ENCODE measurements around the gene GTF3C2. TPM values are rescaled to one million over a fixed set of nuclear protein-coding genes. Genes with fewer than 3 reads are reported as not detected.

Gene GTF3C2
- total RNA-seq, 1 experiment from 2014 or later: 79.0 TPM

- peaks cover 9% of the 10 kb centered on the region for H3K36me3 ChIP-seq (ENCODE audit: insufficient read depth, low read length)
- no peak overlapping the region for H2AFZ ChIP-seq (ENCODE audit: low read length)
- no peaks in the 10 kb centered on the region for H3K9me2 ChIP-seq (replicated peaks; ENCODE audit: insufficient read depth, low read length)
- no peaks in the 10 kb centered on the region for H3K27me3 ChIP-seq (ENCODE audit: low read length)
- no peaks in the 10 kb centered on the region; the same call in 1 of the 2 replicates for H4K20me1 ChIP-seq (ENCODE audit: insufficient read depth, low read depth, low read length)
- no peaks in the 10 kb centered on the region for H3K9me3 ChIP-seq (ENCODE audit: low read length)
- H3K4me3 ChIP-seq (ENCODE audit: low read length): no peak overlapping the region
- H3K27ac ChIP-seq (ENCODE audit: low read length): no peak overlapping the region
- peaks cover 28% of the 10 kb centered on the region for H3K4me1 ChIP-seq (ENCODE audit: low read length)
- no peak overlapping the region for H3K9ac ChIP-seq (ENCODE audit: low read length)
- H3K79me2 ChIP-seq (ENCODE audit: low read length): peaks cover 91% of the 10 kb centered on the region
- no peak for DNase-seq
- H3K4me2 ChIP-seq (ENCODE audit: low read depth, low read length, poor library complexity, severe bottlenecking): no peak overlapping the region
Observed at GRCh38 chr2:27347641-27348040, 8.9 kb downstream of the GTF3C2 start.

- Histone ChIP-seq H3K9me2 (replicated peaks; ENCODE audit: insufficient read depth, low read length) (no peaks in the 10 kb centered on the region), H3K36me3 (ENCODE audit: insufficient read depth, low read length) (peaks cover 34% of the 10 kb centered on the region), H3K4me2 (ENCODE audit: low read depth, low read length, poor library complexity, severe bottlenecking) (no peak overlapping the region), H3K4me3 (ENCODE audit: low read length) (no peak overlapping the region), H3K9me3 (ENCODE audit: low read length) (no peaks in the 10 kb centered on the region), H4K20me1 (ENCODE audit: insufficient read depth, low read depth, low read length) (no peaks in the 10 kb centered on the region), H3K79me2 (ENCODE audit: low read length) (no peaks in the 10 kb centered on the region), H2AFZ (ENCODE audit: low read length) (no peak overlapping the region), H3K27ac (ENCODE audit: low read length) (no peak overlapping the region), H3K9ac (ENCODE audit: low read length) (no peak overlapping the region), H3K27me3 (ENCODE audit: low read length) (no peaks in the 10 kb centered on the region), H3K4me1 (ENCODE audit: low read length) (no peaks in the 10 kb centered on the region)
- DNase-seq: no peak
Observed at GRCh38 chr2:27336173-27336572, 20.4 kb downstream of the GTF3C2 start.

GRCh38 chr2:27335311-27335710 is 21.3 kb downstream of the GTF3C2 start:
- Histone ChIP-seq H3K4me3 (ENCODE audit: low read length) (no peak overlapping the region), H3K4me2 (ENCODE audit: low read depth, low read length, poor library complexity, severe bottlenecking) (no peak overlapping the region), H4K20me1 (ENCODE audit: insufficient read depth, low read depth, low read length) (no peaks in the 10 kb centered on the region), H3K36me3 (ENCODE audit: insufficient read depth, low read length) (peaks cover 38% of the 10 kb centered on the region), H2AFZ (ENCODE audit: low read length) (no peak overlapping the region), H3K9me3 (ENCODE audit: low read length) (no peaks in the 10 kb centered on the region), H3K4me1 (ENCODE audit: low read length) (no peaks in the 10 kb centered on the region), H3K9ac (ENCODE audit: low read length) (no peak overlapping the region), H3K27me3 (ENCODE audit: low read length) (no peaks in the 10 kb centered on the region), H3K9me2 (replicated peaks; ENCODE audit: insufficient read depth, low read length) (no peaks in the 10 kb centered on the region), H3K79me2 (ENCODE audit: low read length) (no peaks in the 10 kb centered on the region), H3K27ac (ENCODE audit: low read length) (no peak overlapping the region)
- no peak for DNase-seq

GRCh38 chr2:27324720-27325119 is 31.8 kb downstream of the GTF3C2 start:
- H2AFZ ChIP-seq (ENCODE audit: low read length): no peak overlapping the region
- no peak overlapping the region for H3K27ac ChIP-seq (ENCODE audit: low read length)
- H3K4me3 ChIP-seq (ENCODE audit: low read length): no peak overlapping the region; the same call in 1 of the 2 replicates
- no peak overlapping the region for H3K9ac ChIP-seq (ENCODE audit: low read length)
- no peaks in the 10 kb centered on the region for H3K9me2 ChIP-seq (replicated peaks; ENCODE audit: insufficient read depth, low read length)
- no peaks in the 10 kb centered on the region for H3K27me3 ChIP-seq (ENCODE audit: low read length)
- H4K20me1 ChIP-seq (ENCODE audit: insufficient read depth, low read depth, low read length): no peaks in the 10 kb centered on the region
- peaks cover 27% of the 10 kb centered on the region for H3K4me1 ChIP-seq (ENCODE audit: low read length)
- no peak for DNase-seq
- peak overlapping the region; percentile 98 for H3K4me2 ChIP-seq (ENCODE audit: low read depth, low read length, poor library complexity, severe bottlenecking)
- H3K79me2 ChIP-seq (ENCODE audit: low read length): peaks cover 28% of the 10 kb centered on the region
- H3K9me3 ChIP-seq (ENCODE audit: low read length): no peaks in the 10 kb centered on the region
- H3K36me3 ChIP-seq (ENCODE audit: insufficient read depth, low read length): peaks cover 22% of the 10 kb centered on the region; the same call in 1 of the 2 replicates

- Histone ChIP-seq H3K4me2 (ENCODE audit: low read depth, low read length, poor library complexity, severe bottlenecking) (peak overlapping the region; percentile 98), H4K20me1 (ENCODE audit: insufficient read depth, low read depth, low read length) (no peaks in the 10 kb centered on the region), H2AFZ (ENCODE audit: low read length) (no peak overlapping the region), H3K4me1 (ENCODE audit: low read length) (peaks cover 27% of the 10 kb centered on the region), H3K4me3 (ENCODE audit: low read length) (peak overlapping the region; percentile 98), H3K79me2 (ENCODE audit: low read length) (peaks cover 28% of the 10 kb centered on the region), H3K9me2 (replicated peaks; ENCODE audit: insufficient read depth, low read length) (no peaks in the 10 kb centered on the region), H3K36me3 (ENCODE audit: insufficient read depth, low read length) (peaks cover 12% of the 10 kb centered on the region; the same call in 1 of the 2 replicates), H3K9me3 (ENCODE audit: low read length) (no peaks in the 10 kb centered on the region), H3K27me3 (ENCODE audit: low read length) (no peaks in the 10 kb centered on the region), H3K9ac (ENCODE audit: low read length) (peak overlapping the region; percentile 96), H3K27ac (ENCODE audit: low read length) (peak overlapping the region; percentile 84)
- no peak for DNase-seq
Observed at GRCh38 chr2:27323596-27324285, 32.8 kb downstream of the GTF3C2 start.

- Histone ChIP-seq H3K9ac (ENCODE audit: low read length) (peak within 1 kb of the TSS; percentile 96), H3K36me3 (ENCODE audit: insufficient read depth, low read length) (peaks cover 7% of the 10 kb centered on the region; the same call in 1 of the 2 replicates), H2AFZ (ENCODE audit: low read length) (no peak within 1 kb of the TSS), H3K4me3 (ENCODE audit: low read length) (peak within 1 kb of the TSS; percentile 98), H3K27ac (ENCODE audit: low read length) (peak within 1 kb of the TSS; percentile 84), H3K4me2 (ENCODE audit: low read depth, low read length, poor library complexity, severe bottlenecking) (peak within 1 kb of the TSS; percentile 98), H3K9me3 (ENCODE audit: low read length) (no peaks in the 10 kb centered on the region), H3K27me3 (ENCODE audit: low read length) (no peaks in the 10 kb centered on the region), H3K4me1 (ENCODE audit: low read length) (peaks cover 27% of the 10 kb centered on the region), H3K79me2 (ENCODE audit: low read length) (peaks cover 28% of the 10 kb centered on the region), H3K9me2 (replicated peaks; ENCODE audit: insufficient read depth, low read length) (no peaks in the 10 kb centered on the region), H4K20me1 (ENCODE audit: insufficient read depth, low read depth, low read length) (no peaks in the 10 kb centered on the region)
- DNase-seq: peak; percentile 96
Observed at GRCh38 chr2:27322766-27323595, 33.6 kb downstream of the GTF3C2 start, which contains the start of gene MPV17. Gene MPV17, minus strand, starts transcription at chr2:27323097. Its CDS starts 580 bp downstream, at chr2:27322517.

- no peaks in the 10 kb centered on the region for H4K20me1 ChIP-seq (ENCODE audit: insufficient read depth, low read depth, low read length)
- peak overlapping the region; percentile 96 for H3K9ac ChIP-seq (ENCODE audit: low read length)
- peak overlapping the region; percentile 98 for H3K4me3 ChIP-seq (ENCODE audit: low read length)
- peak; percentile 77 for DNase-seq
- no peaks in the 10 kb centered on the region for H3K9me3 ChIP-seq (ENCODE audit: low read length)
- H3K36me3 ChIP-seq (ENCODE audit: insufficient read depth, low read length): peaks cover 7% of the 10 kb centered on the region; the same call in 1 of the 2 replicates
- no peak overlapping the region for H2AFZ ChIP-seq (ENCODE audit: low read length)
- H3K4me2 ChIP-seq (ENCODE audit: low read depth, low read length, poor library complexity, severe bottlenecking): peak overlapping the region; percentile 98
- H3K27ac ChIP-seq (ENCODE audit: low read length): peak overlapping the region; percentile 84
- H3K9me2 ChIP-seq (replicated peaks; ENCODE audit: insufficient read depth, low read length): no peaks in the 10 kb centered on the region
- peaks cover 27% of the 10 kb centered on the region for H3K4me1 ChIP-seq (ENCODE audit: low read length)
- H3K79me2 ChIP-seq (ENCODE audit: low read length): peaks cover 28% of the 10 kb centered on the region
- H3K27me3 ChIP-seq (ENCODE audit: low read length): no peaks in the 10 kb centered on the region
Observed at GRCh38 chr2:27322301-27322765, 34.2 kb downstream of the GTF3C2 start.

Data from Karpas-422 (cell line).